ENCODE data around the gene EP400. TPM values are rescaled to one million over a fixed set of nuclear protein-coding genes. Genes with fewer than 3 reads are reported as not detected.

Gene EP400
- total RNA-seq, 1 experiment from 2014 or later, result 80.1 TPM

DNA sequence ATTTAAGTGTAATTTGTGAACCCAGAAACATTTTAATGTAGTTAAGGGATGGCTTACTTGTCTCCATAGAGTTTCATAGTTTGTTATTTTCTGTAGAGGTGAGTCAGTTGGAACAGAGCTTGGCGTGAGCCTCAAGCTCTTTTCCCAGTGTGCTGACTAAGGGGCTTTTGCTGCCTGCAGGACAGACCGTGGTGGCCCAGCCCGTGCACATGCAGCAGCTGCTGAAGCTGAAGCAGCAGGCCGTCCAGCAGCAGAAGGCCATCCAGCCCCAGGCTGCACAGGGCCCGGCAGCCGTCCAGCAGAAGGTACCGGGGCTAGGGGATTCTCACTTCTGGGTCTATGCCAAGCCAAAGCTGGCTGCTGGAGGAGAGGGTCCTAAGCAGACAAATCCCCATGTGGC lies 117.4 kb downstream of the EP400 start:
- TF ChIP-seq, protein P1, sequence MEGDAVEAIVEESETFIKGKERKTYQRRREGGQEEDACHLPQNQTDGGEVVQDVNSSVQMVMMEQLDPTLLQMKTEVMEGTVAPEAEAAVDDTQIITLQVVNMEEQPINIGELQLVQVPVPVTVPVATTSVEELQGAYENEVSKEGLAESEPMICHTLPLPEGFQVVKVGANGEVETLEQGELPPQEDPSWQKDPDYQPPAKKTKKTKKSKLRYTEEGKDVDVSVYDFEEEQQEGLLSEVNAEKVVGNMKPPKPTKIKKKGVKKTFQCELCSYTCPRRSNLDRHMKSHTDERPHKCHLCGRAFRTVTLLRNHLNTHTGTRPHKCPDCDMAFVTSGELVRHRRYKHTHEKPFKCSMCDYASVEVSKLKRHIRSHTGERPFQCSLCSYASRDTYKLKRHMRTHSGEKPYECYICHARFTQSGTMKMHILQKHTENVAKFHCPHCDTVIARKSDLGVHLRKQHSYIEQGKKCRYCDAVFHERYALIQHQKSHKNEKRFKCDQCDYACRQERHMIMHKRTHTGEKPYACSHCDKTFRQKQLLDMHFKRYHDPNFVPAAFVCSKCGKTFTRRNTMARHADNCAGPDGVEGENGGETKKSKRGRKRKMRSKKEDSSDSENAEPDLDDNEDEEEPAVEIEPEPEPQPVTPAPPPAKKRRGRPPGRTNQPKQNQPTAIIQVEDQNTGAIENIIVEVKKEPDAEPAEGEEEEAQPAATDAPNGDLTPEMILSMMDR (conservative IDR thresholded peaks at IDR 0.05; ENCODE audit: low read depth, low read length), result no peak
- no peak for TF ChIP-seq EZH2 (IDR thresholded peaks at IDR 0.05; ENCODE audit: borderline replicate concordance, low read depth, low read length, poor library complexity, severe bottlenecking)
- BruUV-seq (replicated peaks), result no TSS peak
- intact Hi-C loops (cut with micrococcal nuclease; ENCODE audit: unreplicated experiment), result no loop called here
- H3K27ac ChIP-seq (ENCODE audit: low read depth, low read length, poor library complexity, severe bottlenecking), result no peak overlapping the region
- H3K4me3 ChIP-seq (ENCODE audit: low read depth, low read length, poor library complexity, severe bottlenecking), result no peak overlapping the region
- no peak for DNase-seq (ENCODE audit: low spot score)
- ChIA-PET POLR2A (ENCODE audit: low non-redundant PET) (no interaction called here), CTCF (no interaction called here)
- H3K9me3 ChIP-seq (ENCODE audit: low read depth, low read length, poor library complexity, severe bottlenecking), result no peaks in the 10 kb centered on the region
- no peaks in the 10 kb centered on the region for H3K27me3 ChIP-seq (replicated peaks; ENCODE audit: insufficient read depth, low read depth, low read length, poor library complexity)
- H3K4me1 ChIP-seq (ENCODE audit: insufficient read depth, low read length, poor library complexity, severe bottlenecking), result no peaks in the 10 kb centered on the region
- peaks cover 57% of the 10 kb centered on the region for H3K36me3 ChIP-seq (ENCODE audit: insufficient read depth, low read length, poor library complexity, severe bottlenecking)

DNA sequence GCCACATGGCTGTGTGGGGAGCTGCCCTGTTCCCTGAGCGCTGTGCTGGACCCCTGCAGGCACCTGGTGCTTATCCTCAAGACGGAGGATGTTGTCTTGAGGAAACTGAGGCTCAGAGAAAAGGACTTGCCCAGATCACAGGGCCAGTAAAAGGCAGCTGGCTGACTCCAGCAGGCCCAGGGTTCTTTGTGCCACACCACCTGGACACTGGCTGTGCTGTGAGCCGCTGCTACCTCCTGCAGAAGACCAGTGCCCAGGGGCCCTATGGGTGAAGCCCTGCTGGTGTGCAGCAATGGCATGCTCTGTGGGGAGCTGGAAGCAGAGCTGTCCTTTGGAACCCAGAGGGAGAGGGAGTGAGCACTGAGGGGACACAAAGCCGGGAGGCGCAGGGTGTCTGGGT lies 118.5 kb downstream of the EP400 start:
- ChIA-PET CTCF (no interaction called here), POLR2A (ENCODE audit: low non-redundant PET) (no interaction called here)
- TF ChIP-seq, protein P1 (conservative IDR thresholded peaks at IDR 0.05; ENCODE audit: low read depth, low read length), result no peak
- TF ChIP-seq EZH2 (IDR thresholded peaks at IDR 0.05; ENCODE audit: borderline replicate concordance, low read depth, low read length, poor library complexity, severe bottlenecking), result no peak
- no TSS peak for BruUV-seq (replicated peaks)
- intact Hi-C loops (cut with micrococcal nuclease; ENCODE audit: unreplicated experiment), result no loop called here
- H3K9me3 ChIP-seq (ENCODE audit: low read depth, low read length, poor library complexity, severe bottlenecking), result no peaks in the 10 kb centered on the region
- no peak overlapping the region for H3K27ac ChIP-seq (ENCODE audit: low read depth, low read length, poor library complexity, severe bottlenecking)
- H3K4me1 ChIP-seq (ENCODE audit: insufficient read depth, low read length, poor library complexity, severe bottlenecking), result no peaks in the 10 kb centered on the region
- no peak overlapping the region for H3K4me3 ChIP-seq (ENCODE audit: low read depth, low read length, poor library complexity, severe bottlenecking)
- peaks cover 46% of the 10 kb centered on the region for H3K36me3 ChIP-seq (ENCODE audit: insufficient read depth, low read length, poor library complexity, severe bottlenecking)
- DNase-seq (ENCODE audit: low spot score), result no peak
- H3K27me3 ChIP-seq (replicated peaks; ENCODE audit: insufficient read depth, low read depth, low read length, poor library complexity), result no peaks in the 10 kb centered on the region

DNA sequence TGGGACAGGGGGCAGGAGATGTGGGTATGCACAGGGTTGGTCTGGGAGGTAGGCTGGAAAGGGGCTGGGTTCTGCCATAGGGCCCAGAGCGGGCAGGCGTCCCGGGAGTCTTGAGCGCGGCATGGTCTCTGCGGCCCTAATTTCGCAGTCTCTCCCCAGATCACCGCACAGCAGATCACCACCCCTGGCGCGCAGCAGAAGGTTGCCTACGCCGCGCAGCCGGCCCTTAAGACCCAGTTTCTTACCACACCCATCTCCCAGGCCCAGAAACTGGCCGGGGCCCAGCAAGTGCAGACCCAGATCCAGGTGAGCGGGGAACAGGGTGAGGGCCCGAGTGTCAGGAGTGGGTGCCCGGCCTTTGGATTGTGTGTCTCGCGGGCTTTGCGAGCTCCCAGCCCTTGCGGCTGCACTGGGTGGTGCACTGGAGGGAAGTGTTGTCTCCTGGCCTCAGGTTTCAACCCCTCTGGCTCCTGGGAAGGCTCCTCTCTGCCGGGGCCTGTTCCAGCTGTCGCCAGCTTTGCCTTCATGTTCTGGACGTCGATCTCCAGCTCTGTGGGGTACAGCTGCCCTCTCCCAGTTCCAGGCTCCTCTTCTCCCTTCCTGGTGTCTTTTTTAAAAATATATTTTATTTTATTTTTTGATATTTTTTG lies 119.7 kb downstream of the EP400 start:
- intact Hi-C loops (cut with micrococcal nuclease; ENCODE audit: unreplicated experiment), result no loop called here
- H3K36me3 ChIP-seq (ENCODE audit: insufficient read depth, low read length, poor library complexity, severe bottlenecking), result peaks cover 35% of the 10 kb centered on the region
- ChIA-PET CTCF (no interaction called here), POLR2A (ENCODE audit: low non-redundant PET) (no interaction called here)
- H3K27me3 ChIP-seq (replicated peaks; ENCODE audit: insufficient read depth, low read depth, low read length, poor library complexity), result no peaks in the 10 kb centered on the region
- no peaks in the 10 kb centered on the region for H3K9me3 ChIP-seq (ENCODE audit: low read depth, low read length, poor library complexity, severe bottlenecking)
- no TSS peak for BruUV-seq (replicated peaks)
- no peak overlapping the region for H3K27ac ChIP-seq (ENCODE audit: low read depth, low read length, poor library complexity, severe bottlenecking)
- TF ChIP-seq EZH2 (IDR thresholded peaks at IDR 0.05; ENCODE audit: borderline replicate concordance, low read depth, low read length, poor library complexity, severe bottlenecking), result no peak
- TF ChIP-seq, protein P1 (conservative IDR thresholded peaks at IDR 0.05; ENCODE audit: low read depth, low read length), result no peak
- DNase-seq (ENCODE audit: low spot score), result no peak
- no peaks in the 10 kb centered on the region for H3K4me1 ChIP-seq (ENCODE audit: insufficient read depth, low read length, poor library complexity, severe bottlenecking)
- H3K4me3 ChIP-seq (ENCODE audit: low read depth, low read length, poor library complexity, severe bottlenecking), result no peak overlapping the region
